B cell (primary cell): ENCODE data around the gene GCNA. TPM values are rescaled to one million over a fixed set of nuclear protein-coding genes. Genes with fewer than 3 reads are reported as not detected.

ENCODE experiments used
- ATAC-seq: fragments of 200-7000 bp; cut with Tn5 transposase; one replicate; pipeline ENCODE4 v1.10.0; 2021; ENCODE audit warnings: low read depth, mild to moderate bottlenecking, moderate number of reproducible peaks, moderate library complexity
- CTCF ChIA-PET: fragments of 350-600 bp; sonication (Branson Sonifier 250); formaldehyde crosslinking; loops from one replicate; lab custom pipeline; 2021; ENCODE audit warnings: antibody characterized with exemption, inconsistent platforms; lab: Charles Lee
- POLR2A ChIA-PET: fragments of 350-600 bp; sonication (Branson Sonifier 250); formaldehyde crosslinking; loops from one replicate; lab custom pipeline; 2021; ENCODE audit warnings: antibody characterized with exemption; lab: Charles Lee
- DNase-seq: peaks from one replicate; pipeline ENCODE4 v3.0.0; 2013
- H2AFZ ChIP-seq: 2 replicates; pipeline ENCODE4 v1.6.1; 2012; ENCODE audit warnings: mild to moderate bottlenecking, low read depth, low read length; ENCODE audit not compliant: insufficient read depth, poor library complexity, severe bottlenecking
- H3K27ac ChIP-seq, 2 donors: 1 replicate in 1 of 2; 2 replicates in 1 of 2; pipeline ENCODE4 v1.5.1; 2012 to 2013; ENCODE audit warnings: low read length in 2 of 2, mild to moderate bottlenecking in 2 of 2, moderate library complexity in 1 of 2
- H3K27me3 ChIP-seq, 4 experiments: fragments of 200-600 bp in 1 of 4; sonication (generic) in 1 of 4; replicated peaks in 1 of 4; 1 replicate in 2 of 4; 2 replicates in 2 of 4; pipeline versions ENCODE4 v1.6.1 to v1.7.0; 2013 to 2016; ENCODE audit warnings: low read length in 3 of 4, mild to moderate bottlenecking in 2 of 4, mixed read lengths in 1 of 4, moderate library complexity in 1 of 4; ENCODE audit not compliant: insufficient read depth in 4 of 4, control insufficient read depth in 3 of 4; ENCODE audit errors: control extremely low read depth in 1 of 4
- H3K36me3 ChIP-seq, 2 experiments: replicated peaks in 1 of 2; 1 replicate in 1 of 2; 2 replicates in 1 of 2; pipeline versions ENCODE4 v1.6.1 to v1.7.1; 2013; ENCODE audit warnings: low read length in 1 of 2; ENCODE audit not compliant: insufficient read depth in 2 of 2, control insufficient read depth in 1 of 2; ENCODE audit errors: control extremely low read depth in 1 of 2, extremely low read depth in 1 of 2
- H3K4me1 ChIP-seq, 2 donors: fragments of 200-600 bp in 1 of 2; sonication (generic) in 1 of 2; 1 replicate in 1 of 2; 2 replicates in 1 of 2; pipeline versions ENCODE4 v1.5.1 to v1.6.1; 2013 to 2017; ENCODE audit warnings: low read length in 2 of 2; ENCODE audit not compliant: control insufficient read depth in 2 of 2, insufficient read depth in 2 of 2
- H3K4me2 ChIP-seq: replicated peaks from 2 replicates; pipeline ENCODE3; 2012; ENCODE audit warnings: mild to moderate bottlenecking, low read depth, low read length; ENCODE audit not compliant: poor library complexity, severe bottlenecking
- H3K4me3 ChIP-seq, 5 experiments: fragments of 200-600 bp in 1 of 5; sonication (generic) in 1 of 5; 1 replicate in 3 of 5; 2 replicates in 2 of 5; pipeline versions ENCODE4 v1.5.1 to v1.7.0; 2011 to 2016; ENCODE audit warnings: low read length in 4 of 5, mild to moderate bottlenecking in 4 of 5, low read depth in 2 of 5, control low read depth in 1 of 5, moderate library complexity in 1 of 5; ENCODE audit not compliant: insufficient read depth in 1 of 5; ENCODE audit errors: control extremely low read depth in 1 of 5, extremely low read depth in 1 of 5
- H3K79me2 ChIP-seq: fragments of 200-600 bp; sonication (generic); one replicate; pipeline ENCODE4 v1.6.0; 2016; ENCODE audit warnings: low read length; ENCODE audit not compliant: control insufficient read depth, insufficient read depth
- H3K9ac ChIP-seq: fragments of 200-600 bp; sonication (generic); 2 replicates; pipeline ENCODE4 v1.6.1; 2017; ENCODE audit warnings: mild to moderate bottlenecking, low read length, moderate library complexity
- H3K9me3 ChIP-seq, 3 donors: one replicate each; pipeline versions ENCODE4 v1.6.1 to v1.7.1; 2013; ENCODE audit warnings: low read length in 2 of 3; ENCODE audit not compliant: control insufficient read depth in 2 of 3, insufficient read depth in 1 of 3; ENCODE audit errors: control extremely low read depth in 1 of 3
- H4K20me1 ChIP-seq: 2 replicates; pipeline ENCODE4 v1.6.0; 2012; ENCODE audit warnings: mild to moderate bottlenecking, low read length; ENCODE audit not compliant: insufficient read depth, control insufficient read depth, poor library complexity, severe bottlenecking
- H3K27ac Mint-ChIP-seq: one replicate; pipeline ENCODE4 v1.8.0; 2021; ENCODE audit warnings: mixed read lengths
- H3K27me3 Mint-ChIP-seq: one replicate; pipeline ENCODE4 v1.8.0; 2021; ENCODE audit warnings: mixed read lengths
- H3K4me1 Mint-ChIP-seq: one replicate; pipeline ENCODE4 v1.8.0; 2021; ENCODE audit warnings: mixed read lengths
- H3K4me3 Mint-ChIP-seq: one replicate; pipeline ENCODE4 v1.8.0; 2021; ENCODE audit warnings: mixed read lengths
- H3K9me3 Mint-ChIP-seq: one replicate; pipeline ENCODE4 v1.8.0; 2022; ENCODE audit warnings: mixed read lengths; ENCODE audit not compliant: insufficient read depth
- EZH2 ChIP-seq: IDR thresholded peaks from 2 replicates; pipeline ENCODE4 v1.6.1; 2012; ENCODE audit warnings: borderline replicate concordance, low read depth, mild to moderate bottlenecking, moderate library complexity, low read length; ENCODE audit not compliant: insufficient read depth, poor library complexity, severe bottlenecking
- WGBS: methylation state at CpG from one replicate; pipeline ENCODE4 v1.1.5; 2013; ENCODE audit warnings: missing lambda C conversion rate; ENCODE audit not compliant: insufficient coverage; 5-methylcytosine and 5-hydroxymethylcytosine counted together
- intact Hi-C: fragments of 100-400 bp; cut with micrococcal nuclease; formaldehyde crosslinking; loops from one replicate; pipeline ENCODE4 v1.10.0; 2022
- polyA plus RNA-seq: library from polyadenylated mRNA; depleted of rRNA; stranded (reverse); fragments of >200 nt; gene quantifications from 2 replicates; pipeline ENCODE4 v1.2.3, GENCODE V29; 2012
- total RNA-seq, 2 donors: library from RNA; stranded (reverse); fragments of 120-200 nt in 1 of 2; gene quantifications; 1 replicate in 1 of 2; 2 replicates in 1 of 2; pipeline versions ENCODE4 v1.2.3 to v1.2.4, GENCODE V29; 2013 to 2022
- TF ChIP-seq, protein P1 (sequence below): fragments of 200-600 bp; IDR thresholded peaks from one replicate; pipeline ENCODE4 v1.8.0; 2022; ENCODE audit warnings: antibody characterized with exemption, mild to moderate bottlenecking

GCNA gene
- total and polyA plus RNA-seq, 2 donors (not counting 1 experiment from before 2014, with no cell fraction given): 4.7 to 6.2 TPM

- Histone ChIP-seq H3K9ac (no peak overlapping the region), H3K4me3 (no peak overlapping the region), H3K27me3 (no peaks in the 10 kb centered on the region), H3K9me3 (no peaks in the 10 kb centered on the region), H3K4me1 (peaks cover 8 to 19% of the 10 kb centered on the region in 2 donors), H2AFZ (no peak overlapping the region), H3K4me2 (no peak overlapping the region), H3K36me3 (peaks cover 0 to 21% of the 10 kb centered on the region in 2 experiments), H3K79me2 (no peaks in the 10 kb centered on the region), H4K20me1 (no peaks in the 10 kb centered on the region), H3K27ac (no peak overlapping the region)
- no peak for TF ChIP-seq EZH2
- TF ChIP-seq, protein P1, sequence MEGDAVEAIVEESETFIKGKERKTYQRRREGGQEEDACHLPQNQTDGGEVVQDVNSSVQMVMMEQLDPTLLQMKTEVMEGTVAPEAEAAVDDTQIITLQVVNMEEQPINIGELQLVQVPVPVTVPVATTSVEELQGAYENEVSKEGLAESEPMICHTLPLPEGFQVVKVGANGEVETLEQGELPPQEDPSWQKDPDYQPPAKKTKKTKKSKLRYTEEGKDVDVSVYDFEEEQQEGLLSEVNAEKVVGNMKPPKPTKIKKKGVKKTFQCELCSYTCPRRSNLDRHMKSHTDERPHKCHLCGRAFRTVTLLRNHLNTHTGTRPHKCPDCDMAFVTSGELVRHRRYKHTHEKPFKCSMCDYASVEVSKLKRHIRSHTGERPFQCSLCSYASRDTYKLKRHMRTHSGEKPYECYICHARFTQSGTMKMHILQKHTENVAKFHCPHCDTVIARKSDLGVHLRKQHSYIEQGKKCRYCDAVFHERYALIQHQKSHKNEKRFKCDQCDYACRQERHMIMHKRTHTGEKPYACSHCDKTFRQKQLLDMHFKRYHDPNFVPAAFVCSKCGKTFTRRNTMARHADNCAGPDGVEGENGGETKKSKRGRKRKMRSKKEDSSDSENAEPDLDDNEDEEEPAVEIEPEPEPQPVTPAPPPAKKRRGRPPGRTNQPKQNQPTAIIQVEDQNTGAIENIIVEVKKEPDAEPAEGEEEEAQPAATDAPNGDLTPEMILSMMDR: no peak
- no CpG with 5 or more reads among the region's 8 CpGs for WGBS
- ChIA-PET POLR2A (no interaction called here), CTCF (no interaction called here)
- Mint-ChIP-seq H3K27ac (no peak overlapping the region), H3K4me3 (no peak overlapping the region), H3K27me3 (no peaks in the 10 kb centered on the region), H3K9me3 (no peaks in the 10 kb centered on the region), H3K4me1 (peaks cover 24% of the 10 kb centered on the region)
- intact Hi-C loops: no loop called here
- DNase-seq (no peak), ATAC-seq (no peak)
Observed at GRCh38 chrX:71612256-71612655, 34.0 kb downstream of the GCNA start.

- H3K4me3 ChIP-seq: no peak overlapping the region
- H3K4me2 ChIP-seq: no peak overlapping the region
- peak overlapping the region; percentile 28 for H3K27ac Mint-ChIP-seq
Observed at GRCh38 chrX:71615056-71615455, 36.8 kb downstream of the GCNA start.

More at GRCh38 chrX:71615056-71615455, 36.8 kb downstream of the GCNA start:
- H3K9ac ChIP-seq: no peak overlapping the region
- Mint-ChIP-seq H3K4me3 (no peak overlapping the region), H3K27me3 (no peaks in the 10 kb centered on the region), H3K9me3 (no peaks in the 10 kb centered on the region), H3K4me1 (peaks cover 31% of the 10 kb centered on the region)
- 100% methylated on average over 2 of the region's 4 CpGs for WGBS
- ChIA-PET CTCF (no interaction called here), POLR2A (no interaction called here)
- peaks cover 0 to 18% of the 10 kb centered on the region in 2 experiments for H3K36me3 ChIP-seq
- H3K4me1 ChIP-seq: peaks cover 25 to 35% of the 10 kb centered on the region in 2 donors
- TF ChIP-seq, protein P1: no peak
- no peak for TF ChIP-seq EZH2
- no peak overlapping the region for H3K27ac ChIP-seq
- H3K79me2 ChIP-seq: no peaks in the 10 kb centered on the region
- H4K20me1 ChIP-seq: no peaks in the 10 kb centered on the region
- no peaks in the 10 kb centered on the region for H3K27me3 ChIP-seq
- H2AFZ ChIP-seq: no peak overlapping the region
- peaks cover 0 to 3% (median 0%) of the 10 kb centered on the region in 3 donors for H3K9me3 ChIP-seq
- DNase-seq (no peak), ATAC-seq (no peak)
- intact Hi-C loops: no loop called here
